ENCODE measurements around the gene DCAF4.
A peak's percentile ranks its signal among the peaks of the same experiment; 100 is the strongest.

Gene DCAF4

GRCh38 chr14:72925171-72925759 is 999 bp upstream of the DCAF4 start:
- TF ChIP-seq JUND (IDR thresholded peaks at IDR 0.05; ENCODE audit: low read depth): no peak

DNA sequence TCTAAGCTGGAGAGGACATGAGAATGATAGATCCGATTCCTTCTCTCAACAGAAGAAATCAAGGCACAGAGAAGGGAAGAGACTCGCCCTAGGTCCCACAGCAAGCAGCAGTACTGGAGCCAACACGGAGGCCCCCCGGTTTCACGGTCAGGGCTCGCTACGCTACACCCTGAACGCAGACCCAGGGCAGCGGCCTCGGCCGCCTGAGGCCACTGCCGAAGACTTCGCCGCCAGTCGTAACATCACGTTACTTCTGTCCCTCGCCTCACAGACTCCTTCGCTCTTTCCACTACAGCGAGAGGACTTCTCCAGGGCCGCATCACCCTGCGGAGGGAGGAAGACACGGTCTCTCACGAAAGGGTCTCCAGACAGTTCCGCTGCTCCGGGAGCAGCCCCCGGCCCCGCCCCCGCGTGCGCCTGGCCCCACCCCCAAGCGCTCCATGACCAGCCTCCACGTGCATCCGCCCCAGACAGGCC is 411 bp upstream of the DCAF4 start:
- in situ Hi-C loops (cut with HindIII; ENCODE audit: low pct_unique_long_range_greater_than_20kb, low sequenced_read_pairs): no loop called here
- DNase-seq (ENCODE audit: low read depth in 1 of 2, low spot score in 1 of 2): no peak
- TF ChIP-seq JUND (IDR thresholded peaks at IDR 0.05; ENCODE audit: low read depth): no peak

More at GRCh38 chr14:72925171-72925759, 999 bp upstream of the DCAF4 start:
- DNase-seq (ENCODE audit: low read depth in 1 of 2, low spot score in 1 of 2): no peak
- in situ Hi-C loops (cut with HindIII; ENCODE audit: low pct_unique_long_range_greater_than_20kb, low sequenced_read_pairs): no loop called here

DNA sequence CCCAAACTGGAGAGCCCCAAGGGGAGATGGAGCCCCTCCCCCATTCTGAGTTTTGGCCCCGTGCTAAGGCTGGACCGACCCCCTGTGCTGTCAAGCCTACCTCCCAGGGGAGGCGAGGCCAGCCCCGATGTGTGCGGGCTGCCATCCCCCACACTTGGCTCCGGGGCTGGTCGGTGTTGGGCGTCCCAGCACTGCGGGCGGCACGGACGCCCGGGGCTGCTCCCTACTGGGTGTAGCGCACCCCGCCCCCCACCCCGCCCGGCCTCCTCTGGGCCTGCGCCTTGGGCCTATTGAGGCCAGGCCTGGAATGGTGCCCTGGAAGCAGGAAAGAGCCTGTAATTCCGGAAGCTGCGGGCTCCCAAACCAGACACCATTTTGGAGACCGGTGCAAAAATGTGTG is 2.6 kb downstream of the DCAF4 start:
- DNase-seq (ENCODE audit: low read depth in 1 of 2, low spot score in 1 of 2): no peak
- no peak for TF ChIP-seq JUND (IDR thresholded peaks at IDR 0.05; ENCODE audit: low read depth)
- in situ Hi-C loops (cut with HindIII; ENCODE audit: low pct_unique_long_range_greater_than_20kb, low sequenced_read_pairs): no loop called here

GRCh38 chr14:72929316-72930080 is 3.2 kb downstream of the DCAF4 start:
- no peak for DNase-seq (ENCODE audit: low read depth in 1 of 2, low spot score in 1 of 2)
- TF ChIP-seq JUND (IDR thresholded peaks at IDR 0.05; ENCODE audit: low read depth): no peak
- in situ Hi-C loops (cut with HindIII; ENCODE audit: low pct_unique_long_range_greater_than_20kb, low sequenced_read_pairs): no loop called here

- DNase-seq (ENCODE audit: low read depth in 1 of 2, low spot score in 1 of 2): no peak
- no peak for TF ChIP-seq JUND (IDR thresholded peaks at IDR 0.05; ENCODE audit: low read depth)
- in situ Hi-C loops (cut with HindIII; ENCODE audit: low pct_unique_long_range_greater_than_20kb, low sequenced_read_pairs): no loop called here
These were observed 6.6 kb downstream of the DCAF4 start for GRCh38 chr14:72932893-72933292.

DNA sequence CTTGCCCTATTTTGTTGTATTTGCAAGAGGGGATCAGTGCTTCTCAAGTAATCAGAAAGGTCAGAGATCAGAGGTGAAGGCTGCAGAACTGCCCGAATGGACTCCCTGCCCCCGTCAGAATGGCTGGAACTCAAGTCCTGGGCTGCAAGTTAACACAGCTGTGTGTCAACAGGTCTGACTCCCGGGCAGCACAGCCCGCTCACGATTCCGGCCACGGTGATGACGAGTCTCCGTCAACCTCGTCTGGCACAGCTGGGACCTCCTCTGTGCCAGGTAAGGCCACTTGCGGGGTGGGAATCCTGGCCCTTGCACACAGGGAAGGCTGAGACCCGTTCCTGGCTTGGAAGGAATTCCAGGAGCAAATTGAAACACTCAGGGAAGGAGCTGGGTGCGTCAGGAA is 13.4 kb downstream of the DCAF4 start:
- no peak for TF ChIP-seq JUND (IDR thresholded peaks at IDR 0.05; ENCODE audit: low read depth)
- in situ Hi-C loops (cut with HindIII; ENCODE audit: low pct_unique_long_range_greater_than_20kb, low sequenced_read_pairs): no loop called here
- no peak for DNase-seq (ENCODE audit: low read depth in 1 of 2, low spot score in 1 of 2)

DNA sequence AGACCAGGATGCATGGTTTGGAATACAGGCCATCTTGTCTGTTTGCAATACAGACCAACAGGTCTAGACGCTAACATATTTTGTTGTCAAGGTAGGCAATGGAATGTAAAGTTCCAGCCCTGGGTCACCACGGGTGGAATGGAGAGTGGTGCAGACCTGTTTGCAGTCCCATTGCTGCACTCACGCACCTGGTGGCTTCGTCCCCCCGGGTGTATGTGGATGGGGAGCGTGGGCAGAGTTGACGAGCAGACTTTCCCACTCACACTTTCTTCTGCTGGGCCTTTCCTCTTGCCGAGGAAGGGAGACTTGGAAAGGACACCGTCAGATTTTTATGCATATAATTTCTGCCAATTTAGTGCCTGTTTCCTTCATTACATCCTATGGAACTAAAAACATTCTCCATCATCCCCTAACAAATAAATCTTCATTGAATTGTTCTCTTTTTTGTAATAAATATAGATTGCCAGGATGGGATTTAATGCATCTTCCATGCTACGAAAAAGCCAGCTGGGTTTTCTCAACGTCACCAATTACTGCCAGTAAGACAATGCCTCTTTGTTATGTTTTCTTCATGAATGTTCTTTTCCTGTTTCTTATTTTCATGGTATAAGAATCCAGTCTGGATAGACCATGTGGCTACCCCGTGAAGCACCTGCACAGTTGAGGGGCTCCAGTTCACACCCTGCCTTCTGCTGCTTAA is 15.2 kb downstream of the DCAF4 start:
- in situ Hi-C loops (cut with HindIII; ENCODE audit: low pct_unique_long_range_greater_than_20kb, low sequenced_read_pairs): no loop called here
- DNase-seq (ENCODE audit: low read depth in 1 of 2, low spot score in 1 of 2): no peak
- TF ChIP-seq JUND (IDR thresholded peaks at IDR 0.05; ENCODE audit: low read depth): no peak

DNA sequence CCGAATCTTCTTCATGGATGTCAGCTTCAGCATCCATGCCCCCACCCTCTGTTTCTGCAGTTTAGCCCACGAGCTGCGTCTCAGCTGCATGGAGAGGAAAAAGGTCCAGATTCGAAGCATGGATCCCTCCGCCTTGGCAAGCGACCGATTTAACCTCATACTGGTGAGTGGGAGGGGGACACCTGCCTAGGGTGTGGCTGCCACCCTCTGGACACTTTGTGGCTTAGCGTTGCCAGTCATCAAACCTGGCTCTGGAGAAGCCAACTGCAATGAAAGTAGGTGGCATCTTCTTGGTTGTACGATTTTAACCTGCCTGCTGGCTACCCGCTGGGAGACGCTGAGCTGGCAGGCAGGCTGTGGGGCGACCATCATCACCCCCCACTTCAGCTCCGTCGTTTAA is 16.7 kb downstream of the DCAF4 start:
- in situ Hi-C loops (cut with HindIII; ENCODE audit: low pct_unique_long_range_greater_than_20kb, low sequenced_read_pairs): no loop called here
- DNase-seq (ENCODE audit: low read depth in 1 of 2, low spot score in 1 of 2): peak in 1 of 2 experiments; percentile 23
- TF ChIP-seq JUND (IDR thresholded peaks at IDR 0.05; ENCODE audit: low read depth): no peak

DNA sequence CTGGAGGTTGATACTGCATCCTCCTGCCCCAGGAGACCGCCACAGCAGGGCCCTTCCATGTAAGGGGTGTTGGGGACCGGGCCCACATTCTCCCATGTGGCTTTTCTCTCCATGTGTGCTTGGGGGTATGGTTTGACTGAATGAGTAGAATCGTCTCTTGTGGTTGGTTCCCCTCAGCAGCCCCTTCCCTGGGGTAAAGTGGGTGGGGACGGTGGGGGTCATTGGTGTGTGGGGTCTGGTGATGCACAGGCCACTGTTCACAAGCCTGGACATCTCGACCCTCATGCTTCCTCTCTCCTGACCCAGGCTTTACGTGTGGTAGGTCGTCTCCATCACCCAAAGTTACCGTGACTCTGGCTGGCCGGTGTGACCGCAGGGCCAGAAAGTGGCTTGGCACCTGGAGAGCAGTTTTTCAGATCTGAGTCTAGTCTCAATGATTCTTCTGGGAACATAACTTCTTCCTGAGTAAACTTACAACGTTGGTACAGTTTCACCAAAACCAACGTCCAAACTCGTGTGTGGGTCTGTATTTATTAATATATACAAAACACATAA is 17.7 kb downstream of the DCAF4 start:
- DNase-seq (ENCODE audit: low read depth in 1 of 2, low spot score in 1 of 2): no peak
- in situ Hi-C loops (cut with HindIII; ENCODE audit: low pct_unique_long_range_greater_than_20kb, low sequenced_read_pairs): no loop called here

DNA sequence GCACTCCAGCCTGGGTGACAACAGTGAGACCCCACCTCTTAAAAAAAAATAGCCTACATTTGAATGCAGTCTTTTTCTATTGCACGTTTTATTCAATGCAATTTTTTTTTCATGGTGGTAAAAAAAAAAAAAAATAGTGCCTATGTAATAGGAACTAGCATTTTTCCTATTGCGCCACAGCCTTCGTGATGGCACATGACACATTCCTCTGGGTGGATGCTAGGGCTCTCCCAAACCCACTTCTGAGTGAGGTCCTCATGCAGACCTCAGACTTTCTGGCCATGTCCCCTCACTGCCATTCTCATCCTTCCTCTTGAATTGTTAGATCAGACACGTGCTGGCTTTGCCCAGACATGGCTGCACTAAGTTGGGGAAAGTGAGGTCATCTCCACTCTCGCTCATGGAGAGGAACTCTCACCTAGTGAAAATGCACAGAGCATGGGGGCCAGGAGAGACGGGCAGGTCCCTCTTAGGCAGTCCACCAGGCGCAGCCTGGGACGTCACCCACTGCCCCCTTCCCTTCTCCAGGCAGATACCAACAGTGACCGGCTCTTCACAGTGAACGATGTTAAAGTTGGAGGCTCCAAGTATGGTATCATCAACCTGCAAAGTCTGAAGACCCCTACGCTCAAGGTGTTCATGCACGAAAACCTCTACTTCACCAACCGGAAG is 19.2 kb downstream of the DCAF4 start:
- in situ Hi-C loops (cut with HindIII; ENCODE audit: low pct_unique_long_range_greater_than_20kb, low sequenced_read_pairs): no loop called here
- no peak for DNase-seq (ENCODE audit: low read depth in 1 of 2, low spot score in 1 of 2)
- no peak for TF ChIP-seq JUND (IDR thresholded peaks at IDR 0.05; ENCODE audit: low read depth)

More for the DNA sequence above, 17.7 kb downstream of the DCAF4 start:
- TF ChIP-seq JUND (IDR thresholded peaks at IDR 0.05; ENCODE audit: low read depth): no peak

- no peak for TF ChIP-seq JUND (IDR thresholded peaks at IDR 0.05; ENCODE audit: low read depth)
- in situ Hi-C loops (cut with HindIII; ENCODE audit: low pct_unique_long_range_greater_than_20kb, low sequenced_read_pairs): no loop called here
- no peak for DNase-seq (ENCODE audit: low read depth in 1 of 2, low spot score in 1 of 2)
These were observed 20.2 kb downstream of the DCAF4 start for GRCh38 chr14:72946491-72946890.

Data from T47D (cell line).